ENCODE measurements around the gene GPR139. TPM values are rescaled to one million over a fixed set of nuclear protein-coding genes. Genes with fewer than 3 reads are reported as not detected.

GPR139 gene
- total and polyA plus RNA-seq, 7 donors: not detected

DNA sequence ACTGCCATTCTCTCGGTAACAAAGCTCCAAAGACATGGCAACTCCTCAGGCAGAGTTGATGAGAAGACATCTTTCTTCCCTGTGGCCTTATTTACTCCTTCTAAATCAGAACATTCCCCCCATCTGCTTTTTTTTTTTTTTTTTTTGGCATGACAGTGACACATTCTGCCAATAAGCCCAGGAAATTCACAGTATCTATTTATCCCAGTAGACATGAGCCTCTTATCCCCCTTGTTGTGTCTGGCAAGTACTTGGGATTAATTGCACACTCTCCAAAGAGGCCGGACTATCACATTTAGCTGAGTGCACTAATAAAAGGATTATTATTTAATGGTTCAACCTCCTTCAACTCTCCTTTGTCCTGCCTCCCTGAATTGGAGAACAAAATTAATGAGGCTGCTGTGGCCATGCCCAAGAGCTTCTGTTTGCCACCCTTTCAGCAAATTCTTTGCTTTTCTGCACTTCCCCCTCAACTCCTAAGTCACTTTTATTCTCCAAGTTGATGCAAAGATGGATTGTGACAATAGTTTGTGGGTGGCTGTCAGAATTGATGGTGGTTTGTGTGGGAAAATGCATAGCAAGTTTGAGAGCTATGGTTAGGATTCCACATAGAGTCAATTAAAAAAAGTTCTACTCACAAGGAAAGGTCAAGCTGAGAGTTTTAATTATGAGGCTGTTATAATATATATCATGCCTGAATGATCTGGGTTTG, 47.2 kb downstream of the GPR139 start:
- TF ChIP-seq, protein P1, sequence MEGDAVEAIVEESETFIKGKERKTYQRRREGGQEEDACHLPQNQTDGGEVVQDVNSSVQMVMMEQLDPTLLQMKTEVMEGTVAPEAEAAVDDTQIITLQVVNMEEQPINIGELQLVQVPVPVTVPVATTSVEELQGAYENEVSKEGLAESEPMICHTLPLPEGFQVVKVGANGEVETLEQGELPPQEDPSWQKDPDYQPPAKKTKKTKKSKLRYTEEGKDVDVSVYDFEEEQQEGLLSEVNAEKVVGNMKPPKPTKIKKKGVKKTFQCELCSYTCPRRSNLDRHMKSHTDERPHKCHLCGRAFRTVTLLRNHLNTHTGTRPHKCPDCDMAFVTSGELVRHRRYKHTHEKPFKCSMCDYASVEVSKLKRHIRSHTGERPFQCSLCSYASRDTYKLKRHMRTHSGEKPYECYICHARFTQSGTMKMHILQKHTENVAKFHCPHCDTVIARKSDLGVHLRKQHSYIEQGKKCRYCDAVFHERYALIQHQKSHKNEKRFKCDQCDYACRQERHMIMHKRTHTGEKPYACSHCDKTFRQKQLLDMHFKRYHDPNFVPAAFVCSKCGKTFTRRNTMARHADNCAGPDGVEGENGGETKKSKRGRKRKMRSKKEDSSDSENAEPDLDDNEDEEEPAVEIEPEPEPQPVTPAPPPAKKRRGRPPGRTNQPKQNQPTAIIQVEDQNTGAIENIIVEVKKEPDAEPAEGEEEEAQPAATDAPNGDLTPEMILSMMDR (IDR thresholded peaks at IDR 0.05): no peak
- no peak for DNase-seq
- Histone ChIP-seq H3K36me3 (ENCODE audit: insufficient read depth in 1 of 2, low read depth in 1 of 2) (no peaks in the 10 kb centered on the region), H3K27me3 (ENCODE audit: insufficient read depth in 3 of 3, low read length in 2 of 3) (no peaks in the 10 kb centered on the region), H3K4me3 (no peak overlapping the region), H3K9me3 (no peaks in the 10 kb centered on the region), H3K27ac (no peak overlapping the region), H3K4me1 (no peaks in the 10 kb centered on the region)
- intact Hi-C loops (cut with DNase I): no loop called here
- 27 to 45% (median 38%) methylated on average over 2 of the region's 2 CpGs for WGBS, 3 donors
- no peak for ATAC-seq

DNA sequence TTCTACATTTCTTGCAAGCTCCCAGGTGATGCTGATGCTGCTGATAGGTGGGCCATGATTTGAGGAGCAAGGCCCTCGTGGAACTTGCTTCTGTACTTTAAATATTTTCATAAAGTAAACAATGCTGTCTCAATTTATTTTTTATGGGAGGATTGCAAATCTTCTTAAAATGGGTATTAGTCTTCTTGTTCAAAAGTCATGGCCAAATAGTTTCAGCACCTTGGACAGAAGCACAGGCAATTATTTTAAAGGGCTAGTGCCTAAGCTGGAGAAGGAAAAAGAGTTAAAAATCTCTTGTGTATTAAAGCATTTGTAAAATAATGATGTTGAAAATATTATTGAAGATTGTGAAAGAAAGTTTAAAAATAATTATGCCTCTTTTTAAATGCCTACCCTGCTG, 50.5 kb downstream of the GPR139 start:
- intact Hi-C loops (cut with DNase I): no loop called here
- no peak for DNase-seq
- Histone ChIP-seq H3K4me1 (no peaks in the 10 kb centered on the region), H3K27me3 (ENCODE audit: insufficient read depth in 3 of 3, low read length in 2 of 3) (no peaks in the 10 kb centered on the region), H3K36me3 (ENCODE audit: insufficient read depth in 1 of 2, low read depth in 1 of 2) (no peaks in the 10 kb centered on the region), H3K9me3 (no peaks in the 10 kb centered on the region), H3K27ac (no peak overlapping the region), H3K4me3 (no peak overlapping the region)
- WGBS, 3 donors: 0 to 8% (median 3%) methylated on average over 1 of the region's 1 CpG
- no peak for ATAC-seq
- TF ChIP-seq, protein P1 (IDR thresholded peaks at IDR 0.05): no peak

DNA sequence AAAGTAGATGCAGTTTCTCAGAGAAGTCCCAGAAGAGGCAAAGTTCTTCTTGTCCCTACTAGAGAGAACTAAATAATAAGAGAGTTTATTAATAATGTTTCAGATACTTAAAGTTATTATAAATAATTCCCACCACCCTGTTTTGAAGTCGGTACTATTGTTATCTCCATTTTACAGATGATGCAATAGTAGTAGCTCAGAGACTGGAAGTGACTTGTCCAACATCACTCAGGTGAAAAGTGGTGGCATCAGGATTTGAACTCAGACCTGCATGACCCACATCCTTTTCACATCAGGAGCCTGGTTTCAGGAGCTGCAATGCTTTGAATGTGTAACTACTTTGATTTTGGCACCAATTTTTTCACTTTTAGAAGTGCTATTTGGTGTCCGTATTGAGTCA, 52.7 kb downstream of the GPR139 start:
- 77 to 87% (median 81%) methylated on average over 2 of the region's 2 CpGs for WGBS, 3 donors
- intact Hi-C loops (cut with DNase I): no loop called here
- no peak for ATAC-seq

DNA sequence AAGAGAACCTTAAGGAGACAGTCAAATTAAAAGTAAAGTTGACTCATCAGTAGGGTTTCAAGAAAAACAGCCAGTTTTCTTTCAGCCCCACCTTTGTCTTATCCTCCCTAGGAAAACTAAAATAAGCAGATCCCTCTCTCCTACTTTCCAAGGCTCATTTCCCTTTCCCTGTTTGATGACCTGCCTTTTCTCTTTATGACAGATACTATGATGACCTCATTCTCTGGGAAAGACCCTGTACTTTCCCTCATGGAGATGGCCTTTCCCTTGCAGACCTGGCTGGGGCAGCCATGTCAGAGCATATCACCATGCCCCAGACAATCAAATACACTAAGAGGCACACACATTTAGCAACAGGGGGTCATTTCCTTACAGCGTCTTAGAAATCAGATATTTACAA, 53.6 kb downstream of the GPR139 start:
- intact Hi-C loops (cut with DNase I): no loop called here
- Histone ChIP-seq H3K27ac (no peak overlapping the region), H3K4me1 (no peaks in the 10 kb centered on the region), H3K27me3 (ENCODE audit: insufficient read depth in 3 of 3, low read length in 2 of 3) (no peaks in the 10 kb centered on the region), H3K4me3 (no peak overlapping the region), H3K36me3 (ENCODE audit: insufficient read depth in 1 of 2, low read depth in 1 of 2) (no peaks in the 10 kb centered on the region), H3K9me3 (no peaks in the 10 kb centered on the region)
- no peak for DNase-seq
- ATAC-seq: no peak
- TF ChIP-seq, protein P1 (IDR thresholded peaks at IDR 0.05): no peak
- 57 to 63% (median 61%) methylated on average over 1 of the region's 1 CpG for WGBS, 3 donors

More for the DNA sequence above, 52.7 kb downstream of the GPR139 start:
- H3K36me3 ChIP-seq (ENCODE audit: insufficient read depth in 1 of 2, low read depth in 1 of 2): no peaks in the 10 kb centered on the region
- H3K27me3 ChIP-seq (ENCODE audit: insufficient read depth in 3 of 3, low read length in 2 of 3): no peaks in the 10 kb centered on the region
- H3K4me3 ChIP-seq: no peak overlapping the region
- no peaks in the 10 kb centered on the region for H3K9me3 ChIP-seq
- TF ChIP-seq, protein P1 (IDR thresholded peaks at IDR 0.05): no peak
- no peaks in the 10 kb centered on the region for H3K4me1 ChIP-seq
- no peak overlapping the region for H3K27ac ChIP-seq
- DNase-seq: no peak

DNA sequence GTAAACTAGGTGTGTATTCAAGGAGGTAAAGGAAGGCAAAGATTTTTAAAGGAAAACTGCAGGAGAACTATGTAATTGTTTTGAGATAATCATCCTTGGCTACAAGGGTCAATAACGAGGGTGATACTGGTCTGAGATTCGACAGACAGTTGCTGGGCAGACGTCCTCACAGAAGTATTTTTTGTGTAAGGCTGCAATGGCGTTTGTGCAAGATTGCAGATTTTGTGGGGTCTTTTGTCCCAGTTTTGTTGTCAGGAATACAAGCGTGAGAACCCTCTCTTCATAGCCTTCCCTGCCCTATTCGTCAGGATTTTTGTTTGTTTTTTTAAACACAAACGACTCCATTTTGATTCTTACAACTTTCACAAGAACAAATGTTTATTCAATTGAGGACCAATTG, 57.5 kb downstream of the GPR139 start:
- Histone ChIP-seq H3K4me1 (no peaks in the 10 kb centered on the region), H3K27me3 (ENCODE audit: insufficient read depth in 3 of 3, low read length in 2 of 3) (no peaks in the 10 kb centered on the region), H3K4me3 (no peak overlapping the region), H3K27ac (no peak overlapping the region), H3K36me3 (ENCODE audit: insufficient read depth in 1 of 2, low read depth in 1 of 2) (no peaks in the 10 kb centered on the region), H3K9me3 (no peaks in the 10 kb centered on the region)
- intact Hi-C loops (cut with DNase I): no loop called here
- DNase-seq (no peak), ATAC-seq (no peak)
- WGBS, 3 donors: 46 to 47% (median 47%) methylated on average over 7 of the region's 7 CpGs
- TF ChIP-seq, protein P1 (IDR thresholded peaks at IDR 0.05): no peak
